Upper lobe of left lung (tissue), 6 donors: ENCODE results near the gene GNPDA2. TPM values are rescaled to one million over a fixed set of nuclear protein-coding genes. Genes with fewer than 3 reads are reported as not detected.

ENCODE experiments used
- ATAC-seq, 2 donors: fragments of 200-7000 bp; cut with Tn5 transposase; one replicate each; pipeline ENCODE4 v1.9.1; 2022; ENCODE audit warnings: mild to moderate bottlenecking in 2 of 2, moderate library complexity in 2 of 2; ENCODE audit not compliant: low FRiP score in 2 of 2
- DNase-seq, 2 donors: peaks; one replicate each; pipeline ENCODE4 v3.0.0-alpha.2; 2019 to 2020
- H3K27ac ChIP-seq, 4 donors: fragments of 200-600 bp; sonication (generic); one replicate each; pipeline ENCODE4 v1.5.1; 2016 to 2019
- H3K27me3 ChIP-seq, 4 donors: fragments of 200-600 bp; sonication (generic); one replicate each; pipeline ENCODE4 v1.5.1; 2017 to 2019
- H3K36me3 ChIP-seq, 4 donors: fragments of 200-600 bp; sonication (generic); one replicate each; pipeline ENCODE4 v1.5.1; 2016 to 2019
- H3K4me1 ChIP-seq, 4 donors: fragments of 200-600 bp; sonication (generic); one replicate each; pipeline ENCODE4 v1.5.1; 2018 to 2019
- H3K4me3 ChIP-seq, 4 donors: fragments of 200-600 bp; sonication (generic); one replicate each; pipeline ENCODE4 v1.5.1; 2017 to 2019; ENCODE audit warnings: mild to moderate bottlenecking in 2 of 4, moderate library complexity in 1 of 4
- H3K9me3 ChIP-seq, 4 donors: fragments of 200-600 bp; sonication (generic); one replicate each; pipeline ENCODE4 v1.5.1; 2018 to 2019
- CTCF ChIP-seq, 6 experiments: fragments of 450-650 bp in 4 of 6; fragments of 200-600 bp in 2 of 6; sonication (generic) in 2 of 6; IDR thresholded peaks; one replicate each; pipeline ENCODE4 v1.5.1; 2016 to 2019; ENCODE audit warnings: antibody characterized with exemption in 6 of 6
- EP300 ChIP-seq, 4 donors: sonication (generic); formaldehyde crosslinking; IDR thresholded peaks; one replicate each; pipeline ENCODE4 v1.5.1; 2017; ENCODE audit warnings: antibody characterized with exemption in 4 of 4, control low read depth in 2 of 4
- POLR2A ChIP-seq, 4 donors: fragments of 450-650 bp; IDR thresholded peaks; one replicate each; pipeline ENCODE4 v1.5.1; 2016 to 2017; ENCODE audit warnings: antibody characterized with exemption in 4 of 4, mild to moderate bottlenecking in 2 of 4
- POLR2AphosphoS5 ChIP-seq, 2 donors: sonication (generic); formaldehyde crosslinking; IDR thresholded peaks; one replicate each; pipeline ENCODE4 v1.5.1; 2017; ENCODE audit warnings: antibody characterized with exemption in 2 of 2
- WGBS, 2 donors: methylation state at CpG; one replicate each; pipeline ENCODE4 v1.1.5; 2017 to 2018; 5-methylcytosine and 5-hydroxymethylcytosine counted together
- total RNA-seq, 6 donors: library from RNA; depleted of rRNA in 4 of 6; stranded (reverse); fragments of >200 nt in 4 of 6; gene quantifications; one replicate each; pipeline versions ENCODE4 v1.1.0 to v1.2.1, GENCODE V29; 2016 to 2021
- donor health status: DM: no; HTN: no; CAD: no; lungs with moderate emphysema.
- donor health status: DM: no; HTN: yes; CAD: no; lungs with severe emphysema.

The GNPDA2 gene
- total RNA-seq, 6 donors from 2014 or later = 5.2 to 15.2 (median 9.7) TPM

GRCh38 chr4:44725166-44725565 is 1.2 kb downstream of the GNPDA2 start:
- H3K36me3 ChIP-seq = no peaks in the 10 kb centered on the region
- peak overlapping the region in 3 of 4 donors; percentile 75 to 96 (median 87) for H3K4me3 ChIP-seq
- no peaks in the 10 kb centered on the region for H3K27me3 ChIP-seq
- DNase-seq (no peak), ATAC-seq (no peak)
- TF ChIP-seq POLR2A (IDR thresholded peaks at IDR 0.05) (no peak), POLR2AphosphoS5 (IDR thresholded peaks at IDR 0.05) (no peak)
- peak overlapping the region in 1 of 4 donors; percentile 82 for H3K27ac ChIP-seq
- 52 to 56% methylated on average over 6 of the region's 6 CpGs for WGBS, 2 donors
- peaks cover 6 to 18% (median 11%) of the 10 kb centered on the region in 4 donors for H3K4me1 ChIP-seq
- no peaks in the 10 kb centered on the region for H3K9me3 ChIP-seq

DNA sequence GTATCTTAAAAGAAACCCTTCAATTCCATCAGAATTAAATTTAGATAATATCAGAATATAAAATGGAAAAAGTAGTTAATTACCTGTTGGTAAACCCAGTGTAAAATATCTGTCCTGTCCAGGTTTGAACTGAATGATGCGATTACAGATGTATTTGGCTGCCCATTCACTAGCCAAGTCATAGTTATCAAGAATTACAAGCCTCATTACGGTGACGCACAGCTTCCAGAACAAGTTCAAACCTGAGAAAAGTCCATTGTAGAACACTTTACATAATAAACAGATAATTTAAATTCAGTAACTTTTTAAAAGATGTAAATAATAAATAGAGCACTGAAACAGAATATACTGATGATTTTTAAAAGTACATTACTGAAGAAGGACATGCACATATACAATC is 4.4 kb downstream of the GNPDA2 start:
- 92 to 99% methylated on average over 3 of the region's 3 CpGs for WGBS, 2 donors
- Histone ChIP-seq H3K9me3 (no peaks in the 10 kb centered on the region), H3K4me3 (no peak overlapping the region), H3K27ac (no peak overlapping the region), H3K4me1 (peaks cover 6 to 14% (median 13%) of the 10 kb centered on the region in 4 donors), H3K27me3 (no peaks in the 10 kb centered on the region), H3K36me3 (no peaks in the 10 kb centered on the region)
- no peak for TF ChIP-seq POLR2AphosphoS5 (IDR thresholded peaks at IDR 0.05)
- no peak for TF ChIP-seq CTCF (IDR thresholded peaks at IDR 0.05)
- no peak for TF ChIP-seq POLR2A (IDR thresholded peaks at IDR 0.05)
- no peak for TF ChIP-seq EP300 (IDR thresholded peaks at IDR 0.05)
- DNase-seq (no peak), ATAC-seq (no peak)

- no peak for TF ChIP-seq POLR2A (IDR thresholded peaks at IDR 0.05)
- TF ChIP-seq POLR2AphosphoS5 (IDR thresholded peaks at IDR 0.05) = no peak
- TF ChIP-seq CTCF (IDR thresholded peaks at IDR 0.05) = no peak
- no peak for TF ChIP-seq EP300 (IDR thresholded peaks at IDR 0.05)
- Histone ChIP-seq H3K27ac (no peak overlapping the region), H3K4me3 (no peak overlapping the region), H3K9me3 (no peaks in the 10 kb centered on the region), H3K36me3 (no peaks in the 10 kb centered on the region), H3K27me3 (no peaks in the 10 kb centered on the region), H3K4me1 (peaks cover 5 to 13% (median 8%) of the 10 kb centered on the region in 4 donors)
- WGBS, 2 donors = 95 to 97% methylated on average over 4 of the region's 4 CpGs
- no peak for ATAC-seq
- DNase-seq = no peak
Measured at GRCh38 chr4:44720371-44720770, 6.0 kb downstream of the GNPDA2 start.

- H3K27me3 ChIP-seq = no peaks in the 10 kb centered on the region
- peaks cover 0 to 13% (median 0%) of the 10 kb centered on the region in 4 donors for H3K36me3 ChIP-seq
- 71 to 79% methylated on average over 5 of the region's 5 CpGs for WGBS, 2 donors
- peaks cover 0 to 5% (median 0%) of the 10 kb centered on the region in 4 donors for H3K4me1 ChIP-seq
- no peak for DNase-seq
- TF ChIP-seq EP300 (IDR thresholded peaks at IDR 0.05) (no peak), CTCF (IDR thresholded peaks at IDR 0.05) (no peak), POLR2AphosphoS5 (IDR thresholded peaks at IDR 0.05) (no peak), POLR2A (IDR thresholded peaks at IDR 0.05) (no peak)
- H3K4me3 ChIP-seq = no peak overlapping the region
- H3K9me3 ChIP-seq = no peaks in the 10 kb centered on the region
- ATAC-seq = no peak
- H3K27ac ChIP-seq = no peak overlapping the region
Measured at GRCh38 chr4:44716597-44716996, 9.8 kb downstream of the GNPDA2 start.

DNA sequence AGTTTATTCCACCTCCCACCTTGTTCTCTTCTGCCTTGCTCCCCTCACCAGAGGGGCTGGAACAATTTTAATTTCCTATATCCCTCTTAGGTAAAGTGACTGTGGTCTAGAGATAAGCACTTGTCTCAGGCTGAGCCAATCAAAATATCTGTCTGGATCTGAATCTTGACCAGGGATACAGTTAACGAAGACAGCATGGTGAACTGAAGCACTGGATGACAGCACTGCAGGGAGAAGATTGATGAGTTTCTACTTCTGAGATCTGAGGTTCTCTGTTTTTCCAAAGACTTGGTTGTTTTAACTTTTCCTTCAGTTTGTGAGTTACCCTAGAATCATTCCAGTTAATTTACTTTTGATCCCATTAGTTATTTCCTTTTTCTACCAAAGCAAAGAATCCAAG is 13.2 kb downstream of the GNPDA2 start:
- DNase-seq = no peak
- Histone ChIP-seq H3K27ac (no peak overlapping the region), H3K4me3 (no peak overlapping the region), H3K27me3 (no peaks in the 10 kb centered on the region), H3K36me3 (peaks cover 0 to 18% (median 0%) of the 10 kb centered on the region in 4 donors), H3K9me3 (no peaks in the 10 kb centered on the region), H3K4me1 (no peaks in the 10 kb centered on the region)
- TF ChIP-seq POLR2A (IDR thresholded peaks at IDR 0.05) (no peak), POLR2AphosphoS5 (IDR thresholded peaks at IDR 0.05) (no peak), EP300 (IDR thresholded peaks at IDR 0.05) (no peak)
- WGBS, 2 donors = 100% methylated on average over 1 of the region's 1 CpG
- ATAC-seq = no peak

DNA sequence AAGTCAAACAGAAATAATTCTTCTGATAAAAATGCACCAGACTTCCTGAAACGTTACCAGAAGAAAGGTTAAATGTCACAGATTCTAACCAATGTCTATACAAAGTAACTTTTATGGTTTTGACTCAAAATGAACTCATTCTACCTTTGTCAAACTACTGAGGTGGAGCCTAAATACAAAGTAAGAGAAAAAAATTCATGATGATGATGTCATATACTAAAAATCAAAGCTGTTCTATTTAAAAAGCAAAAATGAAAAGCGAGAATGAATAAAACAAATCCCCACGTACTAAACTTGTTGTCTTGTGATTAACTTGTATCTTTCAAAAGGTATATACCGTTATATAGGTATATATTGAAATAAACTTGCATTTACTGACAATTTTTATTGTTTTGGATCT is 21.7 kb downstream of the GNPDA2 start:
- DNase-seq (no peak), ATAC-seq (no peak)
- Histone ChIP-seq H3K9me3 (no peaks in the 10 kb centered on the region), H3K4me3 (no peak overlapping the region), H3K27me3 (no peaks in the 10 kb centered on the region), H3K27ac (no peak overlapping the region), H3K36me3 (peaks cover 0 to 64% (median 8%) of the 10 kb centered on the region in 4 donors), H3K4me1 (peaks cover 0 to 4% (median 0%) of the 10 kb centered on the region in 4 donors)
- WGBS, 2 donors = 89 to 90% methylated on average over 4 of the region's 4 CpGs
- TF ChIP-seq EP300 (IDR thresholded peaks at IDR 0.05) (no peak), CTCF (IDR thresholded peaks at IDR 0.05) (no peak), POLR2A (IDR thresholded peaks at IDR 0.05) (no peak), POLR2AphosphoS5 (IDR thresholded peaks at IDR 0.05) (no peak)
